Measurements from ENCODE around the gene EBF3. TPM values are rescaled to one million over a fixed set of nuclear protein-coding genes. Genes with fewer than 3 reads are reported as not detected.

EBF3 gene
- total and polyA plus RNA-seq, 2 donors (not counting 3 experiments of a cell fraction or from before 2014, with no cell fraction given), result 0.92 to 2.7 TPM

GRCh38 chr10:129865960-129866359 is 98.1 kb downstream of the EBF3 start:
- DNase-seq (ENCODE audit: low read depth, low spot score), result no peak
- dilution Hi-C loops (cut with MboI; ENCODE audit: extremely low pct_ligation_motif_present, low sequenced_read_pairs) (no loop called here), intact Hi-C loops (cut with micrococcal nuclease) (no loop called here)
- Histone ChIP-seq H3K27ac (ENCODE audit: insufficient read depth, low read depth, low read length) (no peak overlapping the region), H3K4me1 (ENCODE audit: control insufficient read depth, extremely low read depth, insufficient read depth, low read length) (no peaks in the 10 kb centered on the region), H3K79me2 (ENCODE audit: control insufficient read depth, insufficient read depth, low read length) (no peaks in the 10 kb centered on the region), H4K20me1 (replicated peaks; ENCODE audit: control insufficient read depth, extremely low read depth, insufficient read depth, low read length) (no peaks in the 10 kb centered on the region), H3K9me1 (replicated peaks; ENCODE audit: control insufficient read depth, extremely low read depth, insufficient read depth, low read length) (no peaks in the 10 kb centered on the region), H2AFZ (ENCODE audit: low read depth, low read length) (no peak overlapping the region), H3K27me3 (ENCODE audit: control insufficient read depth in 2 of 2, insufficient read depth in 2 of 2, low read length in 2 of 2) (no peaks in the 10 kb centered on the region), H3K4me2 (ENCODE audit: insufficient read depth, low read length) (no peak overlapping the region), H3K36me3 (ENCODE audit: control insufficient read depth in 2 of 2, extremely low read depth in 1 of 2, insufficient read depth in 2 of 2, low read length in 2 of 2) (no peaks in the 10 kb centered on the region), H3K4me3 (replicated peaks in 1 of 3; ENCODE audit: insufficient read depth in 1 of 3, low read depth in 1 of 3, low read length in 3 of 3) (no peak overlapping the region), H3K9me3 (replicated peaks; ENCODE audit: control insufficient read depth, insufficient read depth, low read length) (no peaks in the 10 kb centered on the region), H3K9ac (replicated peaks; ENCODE audit: extremely low read depth, insufficient read depth, low read length) (no peak overlapping the region)
- no peak for FAIRE-seq
- ChIA-PET POLR2A (no interaction called here), CTCF (no interaction called here)
- BruUV-seq (replicated peaks), result no TSS peak
- TF ChIP-seq MYC (IDR thresholded peaks at IDR 0.05; ENCODE audit: low read depth, low read length), result no peak
- TF ChIP-seq POLR2AphosphoS5 (IDR thresholded peaks at IDR 0.05; ENCODE audit: insufficient read depth, low read depth, low read length), result no peak
- no peak for TF ChIP-seq FOS (IDR thresholded peaks at IDR 0.05; ENCODE audit: borderline replicate concordance, insufficient read depth, low read length)
- TF ChIP-seq CTCF (IDR thresholded peaks at IDR 0.05; ENCODE audit: extremely low read depth in 1 of 2, insufficient read depth in 1 of 2, low read depth in 1 of 2, low read length in 2 of 2), result no peak

GRCh38 chr10:129865413-129865812 is 98.7 kb downstream of the EBF3 start:
- Histone ChIP-seq H3K9me1 (replicated peaks; ENCODE audit: control insufficient read depth, extremely low read depth, insufficient read depth, low read length) (no peaks in the 10 kb centered on the region), H3K79me2 (ENCODE audit: control insufficient read depth, insufficient read depth, low read length) (no peaks in the 10 kb centered on the region), H3K9ac (replicated peaks; ENCODE audit: extremely low read depth, insufficient read depth, low read length) (no peak overlapping the region), H3K27me3 (ENCODE audit: control insufficient read depth in 2 of 2, insufficient read depth in 2 of 2, low read length in 2 of 2) (no peaks in the 10 kb centered on the region), H3K36me3 (ENCODE audit: control insufficient read depth in 2 of 2, extremely low read depth in 1 of 2, insufficient read depth in 2 of 2, low read length in 2 of 2) (no peaks in the 10 kb centered on the region), H3K9me3 (replicated peaks; ENCODE audit: control insufficient read depth, insufficient read depth, low read length) (no peaks in the 10 kb centered on the region), H3K4me1 (ENCODE audit: control insufficient read depth, extremely low read depth, insufficient read depth, low read length) (no peaks in the 10 kb centered on the region), H3K27ac (ENCODE audit: insufficient read depth, low read depth, low read length) (no peak overlapping the region), H2AFZ (ENCODE audit: low read depth, low read length) (no peak overlapping the region), H4K20me1 (replicated peaks; ENCODE audit: control insufficient read depth, extremely low read depth, insufficient read depth, low read length) (no peaks in the 10 kb centered on the region), H3K4me3 (replicated peaks in 1 of 3; ENCODE audit: insufficient read depth in 1 of 3, low read depth in 1 of 3, low read length in 3 of 3) (no peak overlapping the region), H3K4me2 (ENCODE audit: insufficient read depth, low read length) (no peak overlapping the region)
- dilution Hi-C loops (cut with MboI; ENCODE audit: extremely low pct_ligation_motif_present, low sequenced_read_pairs) (no loop called here), intact Hi-C loops (cut with micrococcal nuclease) (no loop called here)
- DNase-seq (ENCODE audit: low read depth, low spot score), result no peak
- POLR2A ChIA-PET, result no interaction called here
- CTCF ChIA-PET, result no interaction called here
- FAIRE-seq, result no peak
- no TSS peak for BruUV-seq (replicated peaks)
- TF ChIP-seq EZH2 (IDR thresholded peaks at IDR 0.05; ENCODE audit: borderline replicate concordance, low read depth, low read length, severe bottlenecking), result no peak
- no peak for TF ChIP-seq JUN (IDR thresholded peaks at IDR 0.05; ENCODE audit: borderline replicate concordance, insufficient read depth, insufficient read length, low read depth)
- TF ChIP-seq MYC (IDR thresholded peaks at IDR 0.05; ENCODE audit: low read depth, low read length), result no peak
- TF ChIP-seq FOS (IDR thresholded peaks at IDR 0.05; ENCODE audit: borderline replicate concordance, insufficient read depth, low read length), result no peak
- TF ChIP-seq MAX (IDR thresholded peaks at IDR 0.05; ENCODE audit: insufficient read depth, insufficient read length), result no peak
- no peak for TF ChIP-seq CTCF (IDR thresholded peaks at IDR 0.05; ENCODE audit: extremely low read depth in 1 of 2, insufficient read depth in 1 of 2, low read depth in 1 of 2, low read length in 2 of 2)
- TF ChIP-seq POLR2A (IDR thresholded peaks at IDR 0.05; ENCODE audit: low read depth, low read length), result no peak
- no peak for TF ChIP-seq GATA2 (IDR thresholded peaks at IDR 0.05; ENCODE audit: insufficient read depth, insufficient read length, low read depth, low read length)
- no peak for TF ChIP-seq POLR2AphosphoS5 (IDR thresholded peaks at IDR 0.05; ENCODE audit: insufficient read depth, low read depth, low read length)
